Uterus (tissue), 2 donors: Measurements from ENCODE around the gene DNAJC4.
"Not testable (repeated sequence)": the region's sequence is repeated elsewhere in the genome, so short reads cannot be mapped to it uniquely, and the experiment has no call there.

Experiments
- POLR2A ChIP-seq, 2 donors: fragments of 450-650 bp; IDR thresholded peaks; one replicate each; pipeline ENCODE4 v1.6.1; 2016; ENCODE audit warnings: antibody characterized with exemption in 2 of 2, mild to moderate bottlenecking in 1 of 2, moderate library complexity in 1 of 2
- TF ChIP-seq, protein P1 (sequence below), 4 experiments: fragments of 200-600 bp in 2 of 4; fragments of 450-650 bp in 2 of 4; sonication (generic) in 2 of 4; IDR thresholded peaks; one replicate each; pipeline ENCODE4 v1.5.1; 2016 to 2019; ENCODE audit warnings: antibody characterized with exemption in 4 of 4, mild to moderate bottlenecking in 2 of 4, moderate library complexity in 1 of 4

DNA sequence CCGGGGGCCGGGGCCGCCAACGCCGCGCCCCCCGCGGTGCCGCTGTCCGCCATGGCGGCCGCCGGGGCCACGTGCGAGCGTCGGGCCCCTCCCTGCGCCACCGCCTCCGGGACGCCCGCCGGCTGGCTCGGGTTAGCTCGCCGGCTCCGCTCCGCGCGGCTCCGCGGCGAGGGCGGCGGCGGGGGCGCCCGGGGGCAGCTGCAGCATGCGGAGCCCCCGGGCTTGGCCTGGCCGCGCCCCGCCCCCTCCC lies 16.2 kb downstream of the DNAJC4 start:
- TF ChIP-seq, protein P1, sequence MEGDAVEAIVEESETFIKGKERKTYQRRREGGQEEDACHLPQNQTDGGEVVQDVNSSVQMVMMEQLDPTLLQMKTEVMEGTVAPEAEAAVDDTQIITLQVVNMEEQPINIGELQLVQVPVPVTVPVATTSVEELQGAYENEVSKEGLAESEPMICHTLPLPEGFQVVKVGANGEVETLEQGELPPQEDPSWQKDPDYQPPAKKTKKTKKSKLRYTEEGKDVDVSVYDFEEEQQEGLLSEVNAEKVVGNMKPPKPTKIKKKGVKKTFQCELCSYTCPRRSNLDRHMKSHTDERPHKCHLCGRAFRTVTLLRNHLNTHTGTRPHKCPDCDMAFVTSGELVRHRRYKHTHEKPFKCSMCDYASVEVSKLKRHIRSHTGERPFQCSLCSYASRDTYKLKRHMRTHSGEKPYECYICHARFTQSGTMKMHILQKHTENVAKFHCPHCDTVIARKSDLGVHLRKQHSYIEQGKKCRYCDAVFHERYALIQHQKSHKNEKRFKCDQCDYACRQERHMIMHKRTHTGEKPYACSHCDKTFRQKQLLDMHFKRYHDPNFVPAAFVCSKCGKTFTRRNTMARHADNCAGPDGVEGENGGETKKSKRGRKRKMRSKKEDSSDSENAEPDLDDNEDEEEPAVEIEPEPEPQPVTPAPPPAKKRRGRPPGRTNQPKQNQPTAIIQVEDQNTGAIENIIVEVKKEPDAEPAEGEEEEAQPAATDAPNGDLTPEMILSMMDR (IDR thresholded peaks at IDR 0.05): not testable (repeated sequence)
- not testable (repeated sequence) for TF ChIP-seq POLR2A (IDR thresholded peaks at IDR 0.05)
